Spleen (tissue), 7 donors: ENCODE results near the gene LRMDA.

ENCODE experiments used
- POLR2A ChIP-seq, 3 donors: fragments of 450-650 bp; IDR thresholded peaks; one replicate each; pipeline ENCODE4 v1.5.1; 2017; ENCODE audit warnings: antibody characterized with exemption in 3 of 3, mild to moderate bottlenecking in 1 of 3
- POLR2AphosphoS5 ChIP-seq, 3 donors: sonication (generic); formaldehyde crosslinking; IDR thresholded peaks; one replicate each; pipeline ENCODE4 v1.5.1; 2017; ENCODE audit warnings: antibody characterized with exemption in 3 of 3
- TF ChIP-seq, protein P1 (sequence below), 11 experiments: fragments of 200-600 bp in 7 of 11; fragments of 450-650 bp in 4 of 11; sonication (generic) in 4 of 11; IDR thresholded peaks in 8 of 11; conservative IDR thresholded peaks in 3 of 11; 1 replicate in 7 of 11; 2 replicates in 4 of 11; pipeline versions ENCODE4 v1.4.0 to v1.8.0; 2016 to 2021; ENCODE audit warnings: antibody characterized with exemption in 11 of 11, inconsistent platforms in 4 of 11, mild to moderate bottlenecking in 1 of 11
- donor health status: DM: no; HTN: no; CAD: no; lungs with moderate emphysema.
- donor health status: DM: no; HTN: no; CAD: no.
- donor health status: DM: no; HTN: no; CAD: no.

DNA sequence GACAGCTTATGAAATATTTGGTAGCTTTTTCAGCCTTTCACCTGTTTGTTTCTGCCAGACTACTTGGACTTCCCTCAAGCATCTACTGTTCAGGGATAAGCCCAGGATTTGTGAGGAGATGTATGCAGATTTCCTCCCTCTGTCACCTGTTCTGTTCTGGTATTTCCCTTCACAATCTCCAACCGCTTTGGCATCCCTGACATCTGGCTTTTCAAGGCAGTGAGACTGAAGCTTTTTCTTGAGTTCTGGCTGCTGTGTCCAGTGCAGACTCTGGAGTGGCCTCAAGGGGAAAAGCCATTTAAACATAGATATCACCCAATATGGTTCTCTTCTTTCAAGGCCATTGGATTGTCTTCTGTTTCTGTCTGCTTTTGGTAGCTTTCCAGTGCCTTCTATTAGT, 369.7 kb downstream of the LRMDA start:
- TF ChIP-seq POLR2A (IDR thresholded peaks at IDR 0.05) (no peak), POLR2AphosphoS5 (IDR thresholded peaks at IDR 0.05) (no peak)
- TF ChIP-seq, protein P1, sequence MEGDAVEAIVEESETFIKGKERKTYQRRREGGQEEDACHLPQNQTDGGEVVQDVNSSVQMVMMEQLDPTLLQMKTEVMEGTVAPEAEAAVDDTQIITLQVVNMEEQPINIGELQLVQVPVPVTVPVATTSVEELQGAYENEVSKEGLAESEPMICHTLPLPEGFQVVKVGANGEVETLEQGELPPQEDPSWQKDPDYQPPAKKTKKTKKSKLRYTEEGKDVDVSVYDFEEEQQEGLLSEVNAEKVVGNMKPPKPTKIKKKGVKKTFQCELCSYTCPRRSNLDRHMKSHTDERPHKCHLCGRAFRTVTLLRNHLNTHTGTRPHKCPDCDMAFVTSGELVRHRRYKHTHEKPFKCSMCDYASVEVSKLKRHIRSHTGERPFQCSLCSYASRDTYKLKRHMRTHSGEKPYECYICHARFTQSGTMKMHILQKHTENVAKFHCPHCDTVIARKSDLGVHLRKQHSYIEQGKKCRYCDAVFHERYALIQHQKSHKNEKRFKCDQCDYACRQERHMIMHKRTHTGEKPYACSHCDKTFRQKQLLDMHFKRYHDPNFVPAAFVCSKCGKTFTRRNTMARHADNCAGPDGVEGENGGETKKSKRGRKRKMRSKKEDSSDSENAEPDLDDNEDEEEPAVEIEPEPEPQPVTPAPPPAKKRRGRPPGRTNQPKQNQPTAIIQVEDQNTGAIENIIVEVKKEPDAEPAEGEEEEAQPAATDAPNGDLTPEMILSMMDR (IDR thresholded peaks at IDR 0.05 in 8 of 11, conservative IDR thresholded peaks at IDR 0.05 in 3 of 11), result no peak
